ENCODE measurements around the gene GBA2.

- TF ChIP-seq EZH2phosphoT487 (IDR thresholded peaks at IDR 0.05; ENCODE audit: unreplicated experiment) (no peak), CTCF (conservative IDR thresholded peaks at IDR 0.05; ENCODE audit: low read depth in 2 of 2) (no peak), REST (IDR thresholded peaks at IDR 0.05; ENCODE audit: unreplicated experiment) (no peak), EZH2 (IDR thresholded peaks at IDR 0.05; ENCODE audit: low read depth, unreplicated experiment) (no peak), ZNF462 (CRISPR knock-in tag; IDR thresholded peaks at IDR 0.05) (no peak), ZNF114 (CRISPR knock-in tag; IDR thresholded peaks at IDR 0.05) (no peak)
Observed at GRCh38 chr9:35754264-35754663, 5.2 kb upstream of the GBA2 start, which contains the start of gene MSMP.

Measured in GM23338 (cell line).